SIG-M5 treated with dmso at 0.1 percent for 504 hours (cell line): ENCODE measurements around the gene EPB41.
A peak's percentile ranks its signal among the peaks of the same experiment; 100 is the strongest.

Source experiments
- DNase-seq: peaks from one replicate; lab custom pipeline; 2025; ENCODE audit not compliant: unreplicated experiment; lab: John Stamatoyannopoulos, UW

Gene EPB41

GRCh38 chr1:28914228-28915030 lies at the start of gene EPB41:
Gene EPB41, plus strand, starts transcription at chr1:28914569. Its CDS starts 72,869 bp downstream, at chr1:28987438.
- peak; percentile 89 for DNase-seq

DNA sequence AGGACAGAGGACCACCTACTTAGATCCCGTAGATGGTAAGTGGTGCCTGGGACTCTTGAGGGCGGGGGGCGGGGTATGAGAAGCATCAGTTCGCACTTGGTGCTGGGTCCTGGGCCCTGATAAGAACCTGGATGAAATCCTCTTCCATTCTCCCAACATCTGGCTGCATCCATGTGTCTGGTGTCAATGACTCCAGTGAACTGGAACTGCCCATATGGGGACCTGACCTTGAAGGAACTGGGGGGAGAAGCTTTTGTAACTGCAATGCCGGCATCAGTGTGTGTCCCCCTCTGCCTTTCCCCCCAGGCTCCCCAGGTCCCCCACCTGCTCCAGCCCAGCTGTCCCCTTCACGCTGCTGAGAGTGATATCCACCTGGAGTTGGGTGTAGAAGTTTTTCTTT lies 49.7 kb upstream of the EPB41 start:
- no peak for DNase-seq

DNA sequence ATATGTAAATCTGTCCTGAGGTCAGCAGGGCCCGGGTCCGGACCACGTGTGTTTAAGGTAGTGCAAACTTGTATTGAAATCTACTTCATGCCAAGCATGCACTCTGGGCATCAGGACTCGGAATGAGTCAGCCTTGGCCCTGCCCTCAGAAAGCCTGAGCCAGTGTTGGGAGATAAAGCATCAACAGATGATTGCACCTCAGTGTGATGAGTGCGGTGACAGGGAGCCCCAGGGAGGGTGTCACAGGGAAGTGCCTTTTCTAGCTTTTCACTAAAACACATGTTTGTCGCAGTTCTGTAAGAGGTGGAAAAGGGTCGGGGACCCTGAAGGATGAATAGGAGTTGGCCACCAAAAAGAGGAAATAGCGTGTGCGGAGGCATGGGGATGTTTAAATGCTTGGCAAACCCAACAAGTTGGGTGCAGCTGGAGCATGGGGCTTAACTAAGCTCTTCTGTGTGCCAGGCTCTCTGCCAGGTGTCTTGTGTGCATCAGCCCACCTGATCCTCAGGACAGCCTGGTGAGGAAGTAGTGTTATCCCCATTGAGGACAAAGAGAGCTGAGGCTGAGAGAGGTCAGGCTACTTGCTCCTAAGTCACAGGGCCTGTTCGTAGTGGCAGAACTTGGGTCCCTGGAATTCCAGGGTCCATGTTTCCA lies 48.2 kb upstream of the EPB41 start:
- DNase-seq: no peak

DNA sequence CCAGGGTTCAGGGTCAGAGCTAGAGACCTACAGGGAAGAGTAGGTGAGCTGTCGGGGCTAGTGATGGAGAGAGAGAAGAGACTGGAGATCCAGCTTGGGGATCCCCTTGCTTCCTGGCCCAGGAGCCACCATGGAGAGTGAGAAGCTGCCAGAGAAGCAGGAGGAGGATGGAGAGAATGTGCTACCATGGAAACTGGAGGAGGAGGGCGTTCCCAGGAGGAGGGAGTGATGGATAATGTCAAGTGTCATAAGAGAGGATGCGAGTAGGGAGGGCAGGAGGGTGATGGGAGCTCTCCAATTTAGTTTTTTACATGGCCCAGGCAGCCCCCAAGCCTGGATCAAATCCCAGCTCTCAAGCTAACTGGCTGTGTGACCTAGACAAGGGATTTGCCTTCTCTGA lies 46.5 kb upstream of the EPB41 start:
- DNase-seq: no peak

DNA sequence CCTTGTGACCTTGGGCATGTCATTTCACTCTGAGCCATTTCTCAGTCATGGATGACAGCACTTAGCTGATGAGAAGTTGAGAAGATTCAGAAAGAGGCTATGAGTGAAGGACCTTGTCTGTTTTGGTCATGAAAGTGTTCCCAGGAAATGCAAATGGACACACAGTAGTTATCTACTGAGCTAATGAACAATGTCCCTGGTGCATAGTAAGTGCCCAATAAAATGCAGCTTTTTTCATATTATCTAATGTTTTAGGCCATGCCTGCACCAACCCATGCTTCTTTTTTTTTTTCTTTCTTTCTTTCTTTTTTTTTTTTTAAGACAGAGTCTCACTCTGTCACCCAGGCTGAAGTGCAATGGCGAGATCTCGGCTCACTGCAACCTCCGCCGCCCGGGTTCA lies 44.4 kb upstream of the EPB41 start:
- no peak for DNase-seq

DNA sequence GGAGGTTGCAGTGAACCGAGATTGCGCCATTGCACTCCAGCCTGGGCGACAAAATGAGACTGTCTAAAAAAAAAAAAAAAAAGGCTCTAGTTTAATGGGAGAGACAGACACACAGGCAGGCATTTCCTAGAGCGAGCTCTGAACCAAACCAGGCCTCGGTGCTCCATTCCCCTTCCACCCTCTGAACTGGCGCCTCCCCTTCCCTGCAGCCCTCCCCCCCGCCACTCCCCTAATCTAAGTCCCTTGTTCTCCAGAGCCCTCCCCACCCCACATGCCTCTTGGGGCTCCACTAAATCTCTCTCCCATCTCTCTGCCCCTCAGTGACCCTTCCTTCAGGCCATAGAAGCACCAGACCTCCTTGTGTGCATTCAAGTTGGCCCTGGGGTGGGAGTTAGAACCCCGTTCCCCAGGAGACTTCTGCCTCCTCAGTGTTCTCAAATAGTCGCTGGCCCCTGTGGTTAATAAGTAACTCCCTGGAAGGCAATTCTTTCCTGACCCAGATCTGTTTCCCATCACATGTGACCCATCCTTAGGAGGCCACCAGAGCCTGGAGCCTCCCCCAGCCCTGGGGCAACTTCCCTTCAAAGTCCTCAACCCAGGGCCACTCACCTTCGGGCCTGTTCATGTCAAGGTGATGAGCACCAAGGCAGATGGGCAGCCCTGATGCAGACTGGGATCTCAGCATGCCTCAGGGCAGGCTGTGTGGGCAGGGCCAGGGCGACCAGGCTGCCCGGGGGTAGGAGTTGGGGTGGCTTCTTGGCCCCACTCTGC lies 42.6 kb upstream of the EPB41 start:
- DNase-seq: no peak

GRCh38 chr1:28875134-28875533 lies 39.2 kb upstream of the EPB41 start:
- peak; percentile 41 for DNase-seq

DNA sequence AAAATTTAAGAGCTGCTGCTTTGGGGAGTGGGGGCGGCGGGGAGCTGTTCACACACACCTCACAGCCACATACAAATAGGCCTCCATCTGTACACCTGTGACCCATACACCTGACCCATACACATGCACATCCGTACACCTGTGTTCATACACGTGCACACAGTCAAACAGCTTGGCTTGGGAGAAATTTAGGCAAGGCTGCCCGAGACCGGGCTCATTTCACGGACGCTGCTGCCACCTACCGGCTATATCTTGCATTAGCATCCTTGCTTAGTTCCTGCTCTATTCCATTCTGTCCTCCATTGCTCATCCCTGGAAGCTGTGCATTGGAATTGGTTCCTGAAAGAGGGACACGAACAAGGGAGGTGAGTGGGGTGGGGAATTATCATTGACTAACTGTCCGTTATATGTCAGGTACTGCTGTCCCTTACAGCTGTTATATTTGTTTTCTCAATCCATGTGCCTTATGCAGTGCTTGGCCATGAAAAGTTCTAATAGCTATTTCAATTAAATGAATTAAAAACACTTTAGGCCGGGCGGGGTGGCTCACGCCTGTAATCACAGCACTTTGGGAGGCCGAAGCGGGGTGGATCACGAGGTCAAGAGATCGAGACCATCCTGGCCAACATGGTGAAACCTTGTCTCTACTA lies 37.1 kb upstream of the EPB41 start:
- peak; percentile 70 for DNase-seq

DNA sequence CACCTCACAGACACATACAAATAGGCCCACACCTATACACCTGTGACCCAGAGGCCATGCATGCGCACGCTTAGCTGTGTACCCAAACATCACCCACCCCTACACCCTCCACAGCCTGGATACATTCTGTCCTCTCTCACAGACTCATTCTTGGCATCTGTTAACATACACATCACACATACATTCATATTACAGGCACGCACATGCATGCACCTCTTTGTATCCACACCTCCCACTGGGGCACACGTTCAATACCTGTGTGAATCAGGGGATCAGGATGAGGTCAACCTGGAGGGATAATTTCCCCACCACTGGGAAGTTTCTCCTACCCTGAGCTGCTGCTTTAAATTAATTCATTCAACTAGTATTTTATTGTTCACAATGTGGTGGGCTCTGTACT lies 35.6 kb upstream of the EPB41 start:
- DNase-seq: no peak

DNA sequence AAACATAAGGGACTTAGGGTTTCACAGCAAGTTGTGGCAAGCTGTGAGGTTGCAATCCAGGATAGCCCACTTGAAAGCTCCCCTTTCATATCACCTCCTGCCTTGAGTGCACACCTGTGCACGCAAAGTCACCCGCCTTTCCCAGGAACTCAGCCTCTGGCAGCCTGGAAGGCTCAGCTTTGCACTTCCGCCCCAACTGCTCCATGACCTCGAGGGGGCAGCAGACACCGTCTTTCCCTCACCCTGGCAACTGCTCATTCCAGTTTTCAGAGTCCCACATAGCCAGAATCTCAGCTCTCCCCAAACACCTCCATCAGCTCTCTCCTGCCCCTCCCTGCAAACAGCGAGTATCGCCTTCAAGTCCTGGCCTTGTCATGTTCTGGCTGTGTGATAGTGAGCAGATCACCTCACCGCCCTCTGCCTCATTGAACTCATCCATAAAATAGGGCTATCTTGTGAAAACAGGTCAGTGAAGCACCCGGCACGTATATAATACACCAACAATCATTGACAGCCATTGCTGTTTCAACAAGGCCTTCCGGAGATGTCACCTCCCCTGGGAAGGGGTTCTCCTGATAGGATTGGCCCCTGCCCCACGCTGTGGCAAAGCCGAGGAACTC lies 32.2 kb upstream of the EPB41 start:
- peak; percentile 84 for DNase-seq

DNA sequence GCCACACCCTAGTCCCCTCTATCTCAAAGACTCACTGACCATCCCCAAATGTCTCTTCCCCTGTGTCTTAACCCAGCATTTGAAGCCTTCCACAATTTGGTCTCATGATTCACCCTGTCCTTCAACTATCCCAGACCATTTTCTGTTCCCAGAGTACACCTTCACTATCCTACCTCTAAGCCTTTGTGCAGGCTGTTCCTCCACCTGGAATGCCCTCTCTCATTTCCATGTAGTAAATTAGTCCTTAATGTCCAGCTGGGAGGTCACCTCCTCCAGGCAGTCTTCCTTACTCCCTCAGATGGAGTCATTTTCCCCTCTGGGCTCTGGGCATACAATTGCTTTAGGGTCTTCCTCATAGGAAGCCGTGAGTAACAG lies 31.1 kb upstream of the EPB41 start:
- no peak for DNase-seq

DNA sequence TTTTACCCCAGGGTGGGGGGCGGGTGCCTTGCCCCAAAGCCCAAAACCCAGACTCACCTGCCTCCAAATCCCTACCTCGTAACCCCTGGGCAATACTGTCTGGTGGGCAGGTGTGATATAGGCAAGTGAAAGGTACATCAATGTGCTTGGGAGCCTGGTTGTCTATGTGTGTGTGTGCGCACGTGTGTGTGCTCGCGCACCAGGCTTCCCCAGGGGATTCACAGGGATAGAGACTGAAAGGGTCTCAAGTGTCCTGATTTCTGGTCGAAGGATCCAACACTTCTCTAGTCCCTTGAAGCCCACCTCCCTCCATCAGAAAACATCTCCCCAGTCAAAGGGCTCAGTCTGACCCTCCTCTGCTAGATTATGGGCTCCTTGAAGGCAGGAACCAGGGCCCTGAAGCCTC lies 28.9 kb upstream of the EPB41 start:
- no peak for DNase-seq

GRCh38 chr1:28885977-28886730 lies 28.2 kb upstream of the EPB41 start:
- DNase-seq: no peak

GRCh38 chr1:28886731-28887418 lies 27.5 kb upstream of the EPB41 start:
- peak; percentile 73 for DNase-seq

GRCh38 chr1:28887419-28887834 lies 26.9 kb upstream of the EPB41 start:
- DNase-seq: peak; percentile 33

DNA sequence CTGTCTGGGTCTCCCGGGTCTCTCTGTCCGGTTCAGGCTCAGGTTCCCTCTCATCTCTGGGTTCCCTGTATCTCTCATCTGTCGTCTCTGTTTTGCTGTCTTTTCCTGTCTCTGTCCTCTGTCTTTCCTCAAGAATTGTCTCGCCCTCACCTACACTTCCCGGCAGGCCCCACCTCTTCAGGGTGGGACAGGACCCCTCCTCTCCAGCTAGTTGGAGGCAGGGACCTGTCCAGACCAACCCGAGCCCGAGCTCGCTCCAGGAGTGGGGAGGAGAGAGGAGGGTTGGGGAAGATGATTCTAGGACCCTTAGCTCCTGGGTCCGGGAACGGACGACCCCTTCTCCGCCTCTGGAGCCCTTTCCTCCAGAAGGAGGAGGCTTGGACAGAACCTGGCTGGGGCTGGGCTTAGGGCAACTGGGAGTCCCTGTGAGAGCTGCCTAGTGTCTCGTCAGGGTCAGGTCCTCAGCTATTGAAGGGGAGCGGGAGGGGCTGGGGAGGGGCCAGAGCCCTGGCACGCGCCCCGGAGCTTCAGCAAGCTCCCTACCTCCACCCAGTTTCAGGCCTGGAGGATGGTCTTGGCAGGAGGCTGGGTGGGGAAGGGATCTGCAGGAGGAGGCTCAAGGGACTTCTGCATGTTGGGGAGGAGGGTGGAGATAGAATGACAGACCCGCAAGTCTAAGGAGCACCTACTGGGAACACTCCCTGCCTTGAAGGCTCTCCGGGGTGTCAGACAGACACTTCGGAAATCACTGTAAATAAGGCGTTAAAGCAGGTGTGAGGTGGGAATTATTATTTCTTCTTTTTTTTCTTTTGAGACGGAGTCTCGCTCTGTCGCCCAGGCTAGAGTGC lies 26.3 kb upstream of the EPB41 start:
- no peak for DNase-seq

DNA sequence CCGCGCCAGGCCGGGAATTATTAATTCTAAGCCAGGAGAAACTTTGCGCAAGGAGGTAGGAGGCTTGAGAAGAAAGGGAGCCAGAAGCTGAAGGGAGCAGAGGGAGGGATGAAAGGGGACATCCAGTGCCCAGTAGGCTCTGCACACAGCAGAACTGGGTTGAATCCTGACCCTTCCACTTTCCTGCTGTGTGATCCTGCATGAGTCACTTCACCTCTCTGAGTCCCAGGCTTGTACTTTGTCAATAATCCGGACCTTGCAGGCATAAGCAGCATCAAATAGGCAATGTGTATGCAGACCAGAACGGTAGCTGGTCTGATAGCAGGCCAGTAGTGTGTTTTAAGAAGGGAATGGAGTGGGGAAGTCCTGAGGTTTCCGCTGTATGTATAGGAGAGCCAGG lies 25.5 kb upstream of the EPB41 start:
- DNase-seq: no peak

- no peak for DNase-seq
Measured at GRCh38 chr1:28889357-28889756, 25.0 kb upstream of the EPB41 start.

DNA sequence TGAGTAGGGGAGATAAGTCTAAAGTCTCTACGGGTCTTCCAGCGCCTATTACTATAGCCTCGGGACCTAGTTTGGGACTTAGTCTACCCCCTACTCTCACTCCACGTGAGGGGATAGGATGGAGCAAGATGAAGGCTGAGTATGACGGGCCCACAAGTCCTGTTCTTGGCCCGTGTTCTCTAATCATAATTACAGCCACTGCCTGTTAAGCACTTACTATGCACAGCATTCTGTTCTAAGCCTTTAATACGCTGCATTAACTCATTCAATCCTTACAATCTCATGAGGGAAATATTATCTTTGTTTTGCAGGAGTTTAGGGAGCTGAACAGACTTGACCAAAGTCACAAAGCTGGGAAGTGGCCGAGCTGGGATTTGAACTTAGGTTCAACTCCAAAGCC lies 23.9 kb upstream of the EPB41 start:
- DNase-seq: no peak
